Breast epithelium (tissue), 3 donors: ENCODE measurements around the gene CIBAR2.

Source experiments
- CTCF ChIP-seq, 3 donors: fragments of 450-650 bp; IDR thresholded peaks; one replicate each; pipeline ENCODE4 v1.5.1; 2016 to 2017; ENCODE audit warnings: antibody characterized with exemption in 3 of 3, mild to moderate bottlenecking in 3 of 3, moderate library complexity in 3 of 3
- POLR2A ChIP-seq: fragments of 450-650 bp; IDR thresholded peaks from one replicate; pipeline ENCODE4 v1.6.1; 2016; ENCODE audit warnings: antibody characterized with exemption, mild to moderate bottlenecking, moderate library complexity
- POLR2AphosphoS5 ChIP-seq, 3 donors: sonication (generic); formaldehyde crosslinking; IDR thresholded peaks; one replicate each; pipeline ENCODE4 v1.6.1; 2017; ENCODE audit warnings: antibody characterized with exemption in 3 of 3

- TF ChIP-seq CTCF (IDR thresholded peaks at IDR 0.05) (no peak), POLR2A (no peak), POLR2AphosphoS5 (IDR thresholded peaks at IDR 0.05) (no peak)
Observed at GRCh38 chr16:85082173-85083050, 29.9 kb downstream of the CIBAR2 start.
